NCI-H748 (cell line): ENCODE data around the gene UCP3.

Experiments
- DNase-seq: peaks from one replicate; lab custom pipeline; 2025; ENCODE audit not compliant: unreplicated experiment; lab: John Stamatoyannopoulos, UW

UCP3 gene

DNA sequence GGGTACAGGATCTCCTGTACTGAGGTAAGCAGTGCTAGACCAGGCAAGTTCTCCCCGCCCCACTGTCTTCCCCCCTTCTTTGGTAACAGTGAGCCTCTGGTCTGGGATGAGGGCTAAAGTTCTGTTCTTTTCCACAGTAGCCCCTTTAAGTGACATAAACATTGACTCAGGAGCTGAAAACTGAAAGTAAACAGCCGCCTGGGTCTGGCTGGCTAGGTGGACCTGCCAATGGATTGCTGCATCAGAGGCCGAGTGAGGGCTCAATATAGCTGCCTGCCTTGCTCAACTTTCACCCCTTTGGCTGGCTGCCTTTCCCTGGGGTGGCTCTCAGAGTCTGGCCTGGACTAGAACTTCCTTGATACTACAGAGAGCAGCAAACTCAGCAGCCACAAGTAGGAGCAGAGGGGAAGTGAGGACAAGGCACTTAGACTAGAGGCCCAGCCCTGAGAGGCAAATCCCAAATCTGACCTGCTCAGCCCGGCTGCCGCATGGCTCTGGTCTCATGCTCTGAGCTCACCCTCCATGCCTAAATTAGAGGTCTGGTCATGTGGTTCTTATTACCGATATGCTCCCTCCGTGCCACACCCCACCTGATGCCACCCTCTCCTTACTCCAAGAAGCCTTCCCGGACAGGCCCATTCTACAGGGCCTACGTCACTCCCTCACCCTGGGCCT is 9.6 kb upstream of the UCP3 start:
- DNase-seq, result no peak

- no peak for DNase-seq
Measured at GRCh38 chr11:74017631-74018030, 8.7 kb upstream of the UCP3 start.

DNA sequence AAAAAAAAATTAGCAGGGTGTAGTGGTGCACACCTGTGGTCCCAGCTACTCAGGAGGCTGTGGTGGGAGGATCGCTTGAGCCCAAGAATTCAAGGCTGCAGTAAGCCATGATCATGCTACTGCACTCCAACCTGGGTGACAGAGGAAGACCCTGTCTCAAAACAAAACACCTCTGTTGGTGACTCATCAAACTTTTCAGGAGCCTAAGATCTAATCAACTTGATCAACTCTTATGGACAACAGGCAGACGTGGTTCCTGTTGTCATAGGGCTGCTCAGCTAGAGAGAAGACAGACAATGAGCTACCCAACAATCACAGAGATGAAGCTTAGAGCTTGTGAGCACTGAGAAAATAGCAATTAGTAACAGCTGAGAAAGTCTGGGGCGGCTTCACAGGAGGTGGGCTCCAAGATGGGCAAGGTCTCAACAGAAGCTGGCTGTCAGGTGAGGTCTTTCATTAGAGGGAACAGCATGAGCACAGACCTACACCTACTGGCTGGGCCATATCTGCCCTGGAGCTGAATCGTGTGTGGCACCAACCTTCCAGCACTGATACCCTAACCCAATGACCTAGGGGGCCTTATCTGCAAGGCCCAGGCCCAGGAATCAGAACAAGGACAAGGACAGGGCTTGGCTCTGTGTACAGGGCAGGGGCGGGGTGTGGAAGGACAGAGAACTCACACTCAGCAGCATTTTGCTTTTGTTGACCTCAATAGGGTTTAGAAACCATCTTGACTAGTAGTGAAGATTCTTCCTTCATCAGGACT is 7.2 kb upstream of the UCP3 start:
- DNase-seq, result no peak

DNA sequence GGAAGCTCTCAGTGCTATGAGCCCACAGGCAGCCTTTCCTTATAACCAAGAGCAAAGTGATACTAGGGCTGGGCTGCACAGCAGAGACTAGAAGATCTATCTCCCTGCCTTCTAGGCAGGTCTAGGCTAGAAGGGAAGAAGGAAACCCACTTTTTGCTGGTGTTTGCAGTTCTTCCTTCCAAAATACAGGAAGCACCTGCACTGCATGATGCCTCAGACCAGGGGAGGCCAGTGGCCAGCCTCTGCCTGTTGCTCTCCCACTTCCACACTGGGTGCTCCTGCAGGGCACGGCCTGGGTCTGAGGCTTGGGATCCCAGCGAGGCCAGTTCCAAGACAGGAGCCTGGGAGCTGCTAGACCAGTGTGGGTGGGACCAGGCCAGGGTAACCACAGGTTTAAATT is 6.0 kb upstream of the UCP3 start:
- no peak for DNase-seq

DNA sequence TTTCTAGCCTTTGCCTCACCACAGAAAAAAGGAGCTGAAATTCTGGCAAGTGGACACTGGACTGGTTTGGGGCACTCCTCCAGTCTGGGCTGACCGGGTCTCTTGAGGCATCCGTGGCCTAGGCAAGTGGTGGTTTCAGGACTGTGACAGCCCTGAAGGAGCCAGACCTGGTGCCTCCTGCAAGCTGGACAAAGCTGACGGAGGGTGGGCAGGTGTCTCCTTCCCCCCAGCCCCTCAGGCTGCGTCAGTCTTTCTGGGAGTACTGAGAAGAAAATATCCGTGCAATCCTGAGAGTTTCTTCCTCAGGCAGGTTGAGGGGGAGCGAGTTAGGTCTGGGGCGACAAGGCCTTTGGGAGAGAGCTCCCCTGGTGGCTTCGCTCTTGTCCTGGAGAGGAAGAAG is 4.3 kb upstream of the UCP3 start:
- DNase-seq, result no peak

DNA sequence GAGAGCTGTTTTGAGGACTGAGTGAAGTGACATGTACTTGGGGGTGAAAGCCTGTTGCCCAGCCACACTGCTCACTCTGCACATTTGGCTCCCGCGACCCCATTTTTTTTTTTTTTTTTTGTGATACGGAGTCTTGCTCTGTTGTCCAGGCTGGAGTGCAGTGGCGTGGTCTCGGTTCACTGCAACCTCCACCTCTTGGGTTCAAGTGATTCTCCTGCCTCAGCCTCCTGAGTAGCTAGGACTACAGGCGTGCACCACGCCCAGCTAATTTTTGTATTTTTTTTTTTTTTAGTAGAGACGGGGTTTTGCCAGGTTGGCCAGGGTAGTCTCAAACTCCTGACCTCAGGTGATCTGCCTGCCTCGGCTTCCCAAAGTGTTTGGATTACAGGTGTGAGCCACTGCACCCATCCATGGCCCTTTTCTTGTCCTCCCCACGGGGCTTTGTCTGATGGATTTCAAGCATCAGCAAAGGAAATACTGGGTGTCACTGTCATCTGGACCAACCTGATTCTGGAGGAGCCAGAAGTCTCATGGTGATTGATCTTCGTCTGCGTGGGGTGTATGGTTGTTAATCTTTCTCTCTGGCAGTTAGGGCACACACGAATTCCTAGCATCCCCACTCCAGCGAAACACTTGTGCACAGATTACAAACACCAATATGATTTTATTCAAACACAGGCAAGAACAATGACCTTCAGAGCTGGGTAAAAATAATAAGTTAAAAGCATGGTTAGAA is 3.4 kb upstream of the UCP3 start:
- no peak for DNase-seq

GRCh38 chr11:74011360-74012073 is 2.6 kb upstream of the UCP3 start:
- DNase-seq, result no peak

DNA sequence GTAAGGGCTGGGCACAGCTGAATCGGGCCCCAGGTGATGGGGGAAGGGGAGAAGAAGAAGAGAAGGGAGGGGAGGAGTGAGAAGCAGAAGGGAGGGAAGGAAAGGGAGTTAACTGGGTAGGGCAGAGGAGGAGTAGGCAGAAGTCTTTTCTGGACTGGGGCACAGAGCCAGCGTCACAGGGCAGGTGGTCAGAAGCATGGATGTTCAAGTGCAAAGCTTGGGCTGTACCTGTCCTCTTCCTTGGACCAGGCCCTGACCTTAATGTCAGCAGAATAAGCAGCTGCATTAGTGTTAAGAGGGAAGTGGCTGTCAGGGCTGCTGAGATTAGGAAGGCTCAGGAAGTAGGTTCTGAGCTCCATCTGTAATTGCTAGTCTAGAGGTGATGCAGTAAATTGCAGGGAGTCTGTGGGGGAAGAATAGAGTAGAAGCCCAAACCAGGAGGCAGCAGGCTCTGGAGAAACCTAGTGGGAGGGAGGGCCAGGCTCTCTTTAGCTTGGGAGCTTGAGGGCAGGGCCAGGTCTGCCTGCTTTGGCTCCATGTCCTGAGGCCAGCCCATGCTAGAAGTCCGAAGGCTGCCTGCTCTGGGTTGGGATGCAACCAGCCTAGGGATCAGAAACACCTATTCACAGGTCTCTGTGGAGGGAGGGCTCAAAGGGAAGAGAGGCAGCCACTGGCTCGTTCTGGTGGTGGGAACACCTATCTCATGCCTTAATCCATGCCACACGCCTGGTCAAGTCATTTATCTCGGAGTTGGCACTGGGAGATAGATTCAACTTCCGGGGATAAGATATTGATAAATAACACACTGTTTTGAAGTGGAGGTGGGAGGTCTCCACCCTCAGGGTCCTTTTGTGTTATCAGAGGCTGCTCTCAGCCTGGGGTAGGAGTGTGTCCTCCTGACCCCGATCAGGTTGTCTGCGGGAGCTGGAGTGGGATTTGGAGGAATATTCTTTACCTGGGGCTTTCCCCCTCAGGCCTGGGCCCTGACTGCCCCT is 1.7 kb upstream of the UCP3 start:
- no peak for DNase-seq

DNA sequence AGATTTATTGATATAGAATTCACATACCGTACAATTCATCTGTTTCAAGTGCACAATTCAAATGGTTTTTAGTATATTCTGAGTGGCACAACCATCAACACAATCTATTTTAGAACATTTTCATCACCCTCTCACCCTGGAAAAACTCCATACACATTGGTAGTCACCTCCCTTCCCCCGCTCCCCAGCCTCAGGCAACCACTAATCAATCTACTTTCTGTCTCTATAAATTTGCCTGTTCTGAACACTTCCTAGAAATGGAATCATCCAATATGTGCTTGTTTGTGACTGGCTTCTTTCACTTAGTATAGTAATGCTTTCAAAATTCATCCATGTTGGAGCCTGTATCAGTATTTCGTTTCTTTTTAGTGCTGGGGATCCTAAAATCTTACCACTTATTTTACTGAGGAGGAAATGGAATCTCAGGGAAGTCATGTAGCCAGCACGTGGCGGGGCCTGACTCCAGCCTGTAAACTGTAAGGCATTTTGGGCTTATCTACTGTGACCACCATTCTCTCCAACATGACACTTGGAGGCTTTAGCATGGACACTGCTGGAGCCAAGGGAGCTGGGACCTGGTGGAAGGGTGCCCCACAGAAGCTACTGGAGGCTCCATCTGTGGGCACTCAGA is 905 bp upstream of the UCP3 start:
- no peak for DNase-seq

DNA sequence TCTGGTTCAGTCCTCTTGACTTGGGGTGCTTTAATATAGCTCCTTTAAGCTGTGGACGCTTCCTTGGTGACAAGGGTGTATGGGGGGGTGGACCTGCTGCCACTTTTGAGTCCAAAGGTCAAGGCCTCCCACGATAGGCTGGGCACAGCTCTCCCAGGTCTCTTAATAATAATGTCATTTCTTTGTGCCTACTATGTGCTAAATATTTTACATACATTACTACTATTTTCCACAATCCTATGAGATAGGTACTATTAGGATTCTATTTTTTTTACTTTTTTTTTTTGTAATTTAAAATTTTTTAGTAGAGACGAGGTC is 304 bp upstream of the UCP3 start:
- no peak for DNase-seq

DNA sequence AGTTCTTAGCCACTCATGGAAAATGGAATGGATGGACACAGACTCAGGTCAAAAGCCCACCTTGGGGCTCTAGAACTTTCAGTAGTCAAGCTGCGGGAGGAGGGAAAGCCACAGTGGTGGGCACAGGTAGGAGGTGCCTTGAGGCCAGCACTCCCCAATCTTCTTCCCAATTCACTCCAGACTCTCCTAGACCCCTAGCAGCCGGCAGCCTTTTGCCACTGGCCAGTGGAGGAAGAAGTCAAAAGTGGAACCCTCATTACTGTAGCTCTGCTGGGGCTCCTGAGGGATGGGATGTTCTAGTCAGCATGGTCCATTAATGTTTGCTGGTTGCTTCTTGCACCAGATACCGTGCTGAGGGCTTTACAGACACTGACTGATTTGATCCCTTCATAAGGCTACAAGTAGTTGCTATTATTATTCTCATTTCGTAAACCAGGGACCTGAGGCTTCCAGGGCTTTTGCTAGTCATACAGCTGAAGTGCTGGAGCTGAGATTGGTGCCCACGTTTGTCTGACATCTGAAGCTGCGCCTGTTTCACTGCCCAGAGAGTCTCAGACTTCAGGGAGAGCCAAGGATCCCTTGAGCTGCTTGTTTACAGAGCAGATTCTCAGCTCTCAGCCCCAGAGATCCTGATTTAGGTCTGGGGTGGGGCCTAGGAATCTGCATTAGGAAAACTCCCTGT is 1.1 kb downstream of the UCP3 start:
- DNase-seq, result no peak

- no peak for DNase-seq
Measured at GRCh38 chr11:74006743-74007304, 2.1 kb downstream of the UCP3 start.

DNA sequence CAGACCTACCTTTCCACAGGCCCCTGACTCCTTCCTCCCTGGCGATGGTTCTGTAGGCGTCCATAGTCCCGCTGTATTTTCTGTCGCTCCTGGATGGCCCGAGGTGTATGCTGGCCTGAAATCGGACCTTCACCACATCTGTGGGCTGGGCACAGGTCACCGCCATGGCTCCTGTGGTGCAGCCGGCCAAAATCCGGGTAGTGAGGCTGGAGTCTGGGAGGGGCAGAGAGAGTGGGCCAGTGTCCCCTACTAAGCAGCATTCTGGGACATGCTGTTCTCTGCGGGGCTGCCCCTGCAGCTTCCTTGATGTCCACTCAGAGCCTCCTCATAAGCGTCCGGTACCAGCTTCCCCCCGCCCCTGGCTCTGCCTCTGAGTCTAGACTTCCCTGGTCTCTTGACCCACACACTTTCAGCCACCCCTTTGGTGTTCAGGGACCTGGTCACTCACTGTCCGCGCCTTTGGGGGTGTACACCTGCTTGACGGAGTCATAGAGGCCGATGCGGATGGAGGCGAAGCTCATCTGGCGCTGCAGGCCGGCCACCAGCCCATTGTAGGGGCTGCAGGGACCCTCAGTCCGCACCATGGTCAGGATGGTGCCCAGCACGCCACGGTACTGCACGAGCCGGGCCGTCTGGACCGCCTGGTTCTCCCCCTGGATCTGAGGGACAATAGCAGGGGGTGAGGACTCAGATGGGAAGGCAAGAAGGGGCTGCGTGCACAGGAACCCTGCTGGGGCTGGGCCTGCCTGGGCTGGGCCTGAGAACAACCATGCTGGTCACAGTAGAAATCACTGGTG is 3.0 kb downstream of the UCP3 start:
- DNase-seq, result no peak

DNA sequence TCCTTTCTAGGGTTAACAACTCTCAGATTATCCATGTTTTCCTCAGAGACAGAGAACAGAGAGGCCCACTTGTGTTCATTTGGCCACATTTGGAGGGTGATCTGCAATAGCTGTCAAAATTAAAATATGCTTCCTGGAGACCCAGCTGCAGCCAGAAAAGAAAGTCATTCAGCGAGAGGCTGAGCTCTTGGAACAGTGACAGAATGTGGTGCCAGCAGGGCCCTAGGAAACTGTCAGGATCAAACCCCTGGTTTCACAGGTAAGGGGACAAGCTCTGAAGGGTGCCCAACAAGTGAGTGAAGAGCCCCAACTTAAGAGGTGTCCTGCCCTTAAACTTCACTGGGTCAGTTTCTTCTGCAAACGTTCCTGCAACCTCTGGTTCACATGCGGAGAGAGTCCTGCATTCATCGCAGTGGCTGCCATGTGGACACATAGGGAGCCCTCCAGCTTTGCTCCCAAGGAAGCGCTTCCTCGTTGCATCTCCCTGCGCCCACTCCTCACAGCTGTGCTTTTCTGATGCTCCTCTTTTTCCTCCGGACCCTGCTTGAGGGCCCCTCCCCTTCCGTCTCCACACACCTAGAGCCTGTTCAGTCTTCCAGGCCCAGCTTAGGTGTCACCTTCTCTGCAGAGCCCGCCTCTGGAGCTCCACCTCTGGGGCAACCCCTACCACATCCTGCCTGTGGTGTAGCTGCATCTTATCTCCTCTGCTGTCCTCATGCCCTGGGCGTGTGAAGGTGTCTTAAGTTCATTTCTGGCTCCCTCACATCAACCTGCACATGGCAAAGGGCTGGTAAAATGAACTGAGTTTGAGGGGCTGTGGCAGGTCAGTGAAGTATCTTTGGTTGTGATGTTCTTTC is 3.9 kb downstream of the UCP3 start:
- DNase-seq, result no peak

DNA sequence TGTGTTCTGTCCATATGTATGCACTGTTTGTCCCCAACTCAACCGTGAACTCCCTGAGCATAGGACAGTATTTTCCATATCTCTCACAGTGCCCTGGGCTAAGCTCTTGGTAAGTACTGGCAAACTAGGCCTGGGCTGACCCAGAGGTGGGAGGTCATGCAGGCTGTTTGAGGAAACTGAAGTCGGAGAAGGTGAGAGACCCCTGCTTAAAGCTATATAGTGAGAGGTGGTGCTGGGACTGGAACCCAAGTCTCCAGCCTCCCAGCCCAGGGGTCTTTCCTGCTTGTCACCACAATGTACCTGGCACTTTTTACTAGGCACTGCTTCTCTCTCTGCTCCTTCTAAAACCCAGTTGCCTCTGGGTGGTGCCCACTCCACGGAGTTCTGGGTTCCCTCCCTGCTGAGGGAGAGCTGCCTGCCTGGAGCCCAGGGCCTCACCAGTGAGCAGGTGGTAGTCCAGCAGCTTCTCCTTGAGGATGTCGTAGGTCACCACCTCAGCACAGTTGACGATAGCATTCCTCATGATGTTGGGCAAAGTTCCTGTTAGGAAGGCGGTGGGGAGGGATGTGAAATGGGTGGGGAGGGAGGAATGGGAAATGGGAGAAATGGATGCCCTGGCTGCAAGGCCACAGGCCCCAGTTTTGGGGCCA is 4.7 kb downstream of the UCP3 start:
- no peak for DNase-seq

GRCh38 chr11:74002832-74003231 is 6.1 kb downstream of the UCP3 start:
- DNase-seq, result no peak

DNA sequence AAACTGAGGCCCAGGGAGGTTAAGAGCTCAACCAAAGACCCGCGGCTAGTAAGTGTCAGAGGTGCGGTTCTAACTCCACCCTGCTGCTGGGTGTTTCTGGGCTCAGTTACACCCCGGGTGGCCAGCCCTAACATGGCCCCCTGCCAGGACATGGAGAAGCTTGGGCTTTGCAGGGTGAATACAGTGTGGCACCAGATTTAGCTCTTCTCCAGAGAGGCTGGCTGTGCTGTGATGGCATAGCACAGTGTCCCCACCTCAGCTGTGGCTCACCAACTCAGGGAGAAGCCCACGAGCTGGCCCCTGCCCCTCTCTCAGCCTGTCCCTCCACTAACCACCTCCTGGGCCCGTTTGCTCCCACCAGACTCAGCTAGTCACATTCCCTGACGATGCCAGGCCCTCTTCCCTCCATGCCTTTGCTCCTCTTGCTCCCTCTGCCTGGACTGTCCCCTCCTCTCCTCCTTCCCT is 7.0 kb downstream of the UCP3 start:
- DNase-seq, result no peak
